Measurements from ENCODE around the gene LCP1.

LCP1 gene

DNA sequence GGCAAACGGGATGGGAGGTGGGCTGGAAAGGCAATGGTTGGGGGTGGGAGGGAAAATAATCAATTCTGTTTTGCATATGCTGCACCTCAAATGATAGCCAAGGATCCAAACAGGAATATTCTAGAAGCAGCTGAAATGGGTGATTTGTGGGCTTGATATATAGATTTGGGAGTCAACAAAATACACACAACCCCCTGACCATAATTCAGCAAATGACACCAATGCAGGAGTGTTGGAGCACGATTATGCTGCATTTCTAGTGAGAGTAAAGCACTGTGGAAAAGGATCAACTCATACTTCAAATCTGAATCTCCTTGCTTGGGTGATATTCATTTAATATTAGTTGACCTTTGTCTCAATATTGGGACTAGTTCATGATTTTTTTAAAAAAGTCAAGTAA is 36.0 kb downstream of the LCP1 start:
- Histone ChIP-seq H3K9me3 (ENCODE audit: low read length) (no peaks in the 10 kb centered on the region), H2AFZ (ENCODE audit: low read depth, low read length) (no peak overlapping the region), H3K27me3 (ENCODE audit: insufficient read depth, low read length) (no peaks in the 10 kb centered on the region), H3K36me3 (ENCODE audit: insufficient read depth, low read length) (no peaks in the 10 kb centered on the region), H3K4me1 (ENCODE audit: insufficient read depth, low read length) (no peaks in the 10 kb centered on the region), H3K4me3 (ENCODE audit: low read length) (no peak overlapping the region)

DNA sequence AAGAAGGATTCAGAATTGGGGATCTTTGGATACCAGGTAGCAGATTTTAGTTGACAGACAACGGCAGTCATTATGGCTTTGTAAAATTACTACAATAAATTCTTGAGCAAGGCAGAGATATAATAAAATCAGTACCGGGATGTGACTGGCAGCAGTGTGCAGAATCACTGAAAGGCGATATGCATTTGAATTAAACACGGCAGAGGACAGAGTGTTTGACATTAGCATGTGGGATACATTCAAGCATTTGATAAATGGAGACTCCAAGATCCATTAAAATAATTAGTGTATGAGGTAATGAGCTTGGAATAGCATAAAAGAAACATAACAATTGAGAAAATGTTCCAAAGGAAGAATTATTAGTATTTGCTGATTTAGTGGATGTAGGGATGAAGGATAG is 36.8 kb downstream of the LCP1 start:
- no peaks in the 10 kb centered on the region for H3K4me1 ChIP-seq (ENCODE audit: insufficient read depth, low read length)
- H3K36me3 ChIP-seq (ENCODE audit: insufficient read depth, low read length), result no peaks in the 10 kb centered on the region
- no peaks in the 10 kb centered on the region for H3K27me3 ChIP-seq (ENCODE audit: insufficient read depth, low read length)
- no peak overlapping the region for H3K4me3 ChIP-seq (ENCODE audit: low read length)
- no peaks in the 10 kb centered on the region for H3K9me3 ChIP-seq (ENCODE audit: low read length)
- no peak overlapping the region for H2AFZ ChIP-seq (ENCODE audit: low read depth, low read length)

DNA sequence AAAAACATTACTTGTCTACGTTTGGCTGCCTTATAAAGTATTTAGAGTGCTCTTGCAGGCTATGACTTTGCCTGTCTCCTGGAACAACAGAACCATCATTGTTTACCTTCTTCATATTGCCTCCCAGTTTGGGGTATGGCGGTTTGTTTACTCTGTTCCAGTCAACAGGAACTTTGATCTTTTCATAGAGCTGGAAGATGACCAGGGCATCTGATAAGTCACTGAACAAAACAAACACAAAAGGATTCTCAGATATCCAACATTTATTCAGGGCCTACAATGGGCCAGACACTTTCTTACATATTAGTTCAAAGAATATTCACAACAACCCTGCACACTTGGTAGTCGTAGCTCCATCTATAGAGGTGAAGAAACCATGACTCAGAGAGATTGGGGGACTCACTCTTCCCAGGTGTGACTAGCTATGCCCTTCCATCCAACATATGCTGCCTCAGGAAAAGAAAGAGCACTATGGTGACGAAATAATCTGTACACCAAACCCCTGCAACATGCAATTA is 38.7 kb downstream of the LCP1 start:
- Histone ChIP-seq H3K36me3 (ENCODE audit: insufficient read depth, low read length) (no peaks in the 10 kb centered on the region), H3K4me3 (ENCODE audit: low read length) (no peak overlapping the region), H3K4me1 (ENCODE audit: insufficient read depth, low read length) (no peaks in the 10 kb centered on the region), H2AFZ (ENCODE audit: low read depth, low read length) (no peak overlapping the region), H3K27me3 (ENCODE audit: insufficient read depth, low read length) (no peaks in the 10 kb centered on the region), H3K9me3 (ENCODE audit: low read length) (no peaks in the 10 kb centered on the region)

DNA sequence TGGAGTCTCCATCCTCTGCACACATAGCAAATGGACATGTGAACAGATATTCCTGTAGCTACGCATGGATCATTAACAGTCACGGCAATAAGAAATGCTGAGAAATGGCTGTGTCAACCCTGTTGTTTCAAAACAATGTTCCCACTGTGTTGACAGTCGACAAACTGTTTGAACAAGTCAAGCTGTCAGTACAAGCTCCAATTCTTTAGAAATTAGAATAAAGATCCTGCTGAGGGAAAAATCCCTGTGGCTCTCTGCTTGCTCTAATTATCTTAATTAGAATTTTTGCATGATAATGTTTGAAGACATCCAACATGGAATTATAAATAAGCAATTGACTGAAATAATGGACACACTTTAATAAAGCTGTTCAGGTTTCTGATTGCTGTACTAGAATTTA is 39.2 kb downstream of the LCP1 start:
- H2AFZ ChIP-seq (ENCODE audit: low read depth, low read length), result no peak overlapping the region
- no peak overlapping the region for H3K4me3 ChIP-seq (ENCODE audit: low read length)
- no peaks in the 10 kb centered on the region for H3K9me3 ChIP-seq (ENCODE audit: low read length)
- no peaks in the 10 kb centered on the region for H3K36me3 ChIP-seq (ENCODE audit: insufficient read depth, low read length)
- H3K4me1 ChIP-seq (ENCODE audit: insufficient read depth, low read length), result no peaks in the 10 kb centered on the region
- H3K27me3 ChIP-seq (ENCODE audit: insufficient read depth, low read length), result no peaks in the 10 kb centered on the region

DNA sequence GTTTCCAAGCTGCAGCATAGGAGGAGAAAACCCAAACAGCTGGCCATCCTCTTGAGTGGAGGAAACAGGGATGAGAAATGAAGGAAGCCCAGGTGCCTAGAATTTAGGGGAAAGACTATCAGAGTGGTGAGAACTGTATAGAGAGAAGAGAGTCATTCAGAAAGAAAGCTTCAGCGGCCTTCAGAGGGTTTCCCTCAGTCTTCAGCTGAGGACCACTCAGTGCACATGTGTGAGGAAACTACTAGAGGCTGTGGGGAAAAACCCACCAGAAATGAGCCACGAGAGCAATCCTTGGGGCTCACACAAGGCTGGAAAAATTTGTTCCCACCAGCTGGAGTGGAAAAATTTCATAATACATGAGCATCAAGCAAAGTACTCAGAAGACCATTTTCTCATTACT is 41.9 kb downstream of the LCP1 start:
- no peaks in the 10 kb centered on the region for H3K9me3 ChIP-seq (ENCODE audit: low read length)
- no peak overlapping the region for H3K4me3 ChIP-seq (ENCODE audit: low read length)
- H3K4me1 ChIP-seq (ENCODE audit: insufficient read depth, low read length), result no peaks in the 10 kb centered on the region
- no peak overlapping the region for H2AFZ ChIP-seq (ENCODE audit: low read depth, low read length)
- H3K27me3 ChIP-seq (ENCODE audit: insufficient read depth, low read length), result no peaks in the 10 kb centered on the region
- H3K36me3 ChIP-seq (ENCODE audit: insufficient read depth, low read length), result no peaks in the 10 kb centered on the region

DNA sequence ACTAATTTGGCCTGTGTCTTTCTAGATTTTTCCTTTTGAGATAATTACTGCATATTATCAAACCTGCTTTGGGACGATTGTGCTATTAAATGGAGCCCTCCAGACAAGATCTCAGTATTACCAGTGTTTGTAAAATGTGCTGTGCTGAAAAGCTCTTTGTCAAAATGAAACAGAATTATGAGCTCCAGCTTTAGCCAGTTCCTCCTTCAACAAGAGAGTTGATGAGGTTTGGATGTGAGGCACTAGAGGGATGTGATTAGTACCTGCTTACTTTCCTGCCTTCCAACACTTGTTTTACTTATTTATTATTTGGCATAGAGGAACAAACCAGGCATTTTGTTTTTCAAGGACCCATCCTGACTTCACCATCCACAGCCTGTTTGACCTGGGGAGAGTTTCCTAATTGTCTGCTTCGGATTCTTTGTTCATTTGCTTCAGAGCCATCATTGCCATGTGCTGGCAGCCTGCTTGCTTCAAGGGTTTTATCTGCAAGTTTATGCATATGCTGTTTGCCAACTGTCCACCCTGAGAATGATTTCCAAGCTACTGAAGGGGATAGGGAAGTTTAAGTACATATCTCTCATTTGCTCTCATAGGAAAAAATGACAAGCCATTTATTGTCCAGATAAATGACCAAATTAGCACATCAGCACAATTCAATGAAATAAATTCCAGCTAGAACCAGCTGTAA is 44.2 kb downstream of the LCP1 start:
- Histone ChIP-seq H3K27me3 (ENCODE audit: insufficient read depth, low read length) (no peaks in the 10 kb centered on the region), H3K4me1 (ENCODE audit: insufficient read depth, low read length) (no peaks in the 10 kb centered on the region), H3K9me3 (ENCODE audit: low read length) (no peaks in the 10 kb centered on the region)

DNA sequence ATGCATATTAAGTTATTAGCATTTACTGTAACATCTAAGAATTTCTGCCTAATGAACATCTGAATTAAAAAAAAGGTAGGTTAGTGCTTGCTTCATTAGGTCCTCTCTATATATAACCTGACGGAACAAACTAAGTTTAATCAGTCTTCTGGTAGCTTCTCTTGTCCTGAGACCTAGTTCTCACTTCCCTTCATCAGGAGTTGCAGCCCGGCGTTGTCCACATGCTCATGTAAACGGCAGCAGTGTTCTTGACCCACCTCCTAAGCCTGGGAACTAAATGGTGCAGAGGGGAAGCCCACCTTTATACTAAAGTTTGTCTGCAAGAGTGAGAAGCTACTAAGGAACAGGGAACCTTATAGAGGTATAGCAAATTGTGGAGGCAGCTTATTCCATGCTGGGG is 45.3 kb downstream of the LCP1 start:
- Histone ChIP-seq H3K4me1 (ENCODE audit: insufficient read depth, low read length) (no peaks in the 10 kb centered on the region), H3K9me3 (ENCODE audit: low read length) (no peaks in the 10 kb centered on the region), H2AFZ (ENCODE audit: low read depth, low read length) (no peak overlapping the region), H3K4me3 (ENCODE audit: low read length) (no peak overlapping the region), H3K36me3 (ENCODE audit: insufficient read depth, low read length) (no peaks in the 10 kb centered on the region), H3K27me3 (ENCODE audit: insufficient read depth, low read length) (no peaks in the 10 kb centered on the region)

More for the DNA sequence above, 44.2 kb downstream of the LCP1 start:
- Histone ChIP-seq H3K36me3 (ENCODE audit: insufficient read depth, low read length) (no peaks in the 10 kb centered on the region), H3K4me3 (ENCODE audit: low read length) (no peak overlapping the region), H2AFZ (ENCODE audit: low read depth, low read length) (no peak overlapping the region)

DNA sequence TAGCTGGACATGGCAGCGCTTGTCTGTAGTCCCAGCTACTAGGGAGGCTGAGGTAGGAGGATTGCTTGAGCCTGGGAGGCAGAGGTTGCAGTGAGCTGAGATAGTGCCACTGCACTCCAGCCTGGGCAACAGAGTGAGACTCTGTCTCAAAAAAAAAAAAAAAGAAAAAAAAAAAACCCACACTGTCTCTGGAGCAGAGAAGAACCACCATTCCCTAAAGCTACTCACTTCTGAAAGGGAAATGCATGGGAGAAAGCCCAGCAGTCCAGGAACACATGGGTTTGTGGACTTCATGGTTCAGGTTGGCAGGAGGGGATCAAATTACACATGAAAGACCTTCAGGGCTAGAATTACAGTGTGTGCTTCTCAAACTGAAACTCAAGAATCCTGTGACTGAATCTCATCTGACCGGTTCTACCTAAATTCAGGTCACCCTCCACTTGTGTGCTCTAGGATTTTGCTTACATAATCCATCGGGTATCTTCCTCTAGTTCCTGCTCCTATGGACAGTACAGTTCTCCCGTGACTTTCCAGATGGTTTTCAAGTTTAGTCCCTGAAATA is 46.9 kb downstream of the LCP1 start:
- no peaks in the 10 kb centered on the region for H3K36me3 ChIP-seq (ENCODE audit: insufficient read depth, low read length)
- H2AFZ ChIP-seq (ENCODE audit: low read depth, low read length), result no peak overlapping the region
- H3K27me3 ChIP-seq (ENCODE audit: insufficient read depth, low read length), result no peaks in the 10 kb centered on the region
- no peak overlapping the region for H3K4me3 ChIP-seq (ENCODE audit: low read length)
- no peaks in the 10 kb centered on the region for H3K9me3 ChIP-seq (ENCODE audit: low read length)
- H3K4me1 ChIP-seq (ENCODE audit: insufficient read depth, low read length), result no peaks in the 10 kb centered on the region

DNA sequence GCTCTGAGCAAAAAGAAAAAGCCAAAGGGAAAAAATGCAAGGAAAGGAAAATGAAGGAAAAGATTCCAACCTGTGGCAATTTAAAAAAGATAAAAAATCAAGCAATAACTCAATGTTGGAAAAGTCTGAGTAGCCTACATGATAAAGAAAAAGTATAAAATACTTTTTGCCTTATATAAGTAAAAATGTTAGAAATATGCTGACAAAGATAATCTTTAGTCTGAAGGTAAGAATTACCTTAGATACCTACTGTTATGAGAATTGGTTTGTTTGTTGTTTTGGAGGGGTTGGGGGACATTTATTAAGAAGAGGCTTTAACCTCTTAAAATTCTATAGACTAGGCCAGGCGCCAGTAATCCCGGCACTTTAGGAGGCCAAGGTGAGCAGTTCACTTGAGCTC is 47.5 kb downstream of the LCP1 start:
- Histone ChIP-seq H3K4me3 (ENCODE audit: low read length) (no peak overlapping the region), H2AFZ (ENCODE audit: low read depth, low read length) (no peak overlapping the region), H3K9me3 (ENCODE audit: low read length) (no peaks in the 10 kb centered on the region), H3K36me3 (ENCODE audit: insufficient read depth, low read length) (no peaks in the 10 kb centered on the region), H3K27me3 (ENCODE audit: insufficient read depth, low read length) (no peaks in the 10 kb centered on the region), H3K4me1 (ENCODE audit: insufficient read depth, low read length) (no peaks in the 10 kb centered on the region)

DNA sequence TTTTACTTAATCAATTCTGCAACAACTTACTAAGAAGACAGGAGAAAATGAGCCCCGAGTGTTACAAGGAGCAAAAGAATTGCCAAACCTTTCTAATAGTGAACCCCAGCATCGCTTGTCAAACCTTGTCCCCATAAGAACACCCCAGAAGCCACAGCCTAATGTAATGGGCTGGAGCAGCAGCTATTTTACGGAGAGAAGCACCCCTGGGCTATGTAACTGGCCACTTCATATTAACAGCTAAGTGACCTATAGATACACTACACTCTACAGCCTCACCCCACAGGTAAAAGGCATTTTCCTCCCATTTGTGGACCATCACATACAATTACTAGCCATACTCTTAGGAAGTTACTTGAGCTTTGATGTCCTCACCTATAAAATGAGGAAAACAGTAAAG is 49.9 kb downstream of the LCP1 start:
- Histone ChIP-seq H3K4me3 (ENCODE audit: low read length) (no peak overlapping the region), H3K4me1 (ENCODE audit: insufficient read depth, low read length) (no peaks in the 10 kb centered on the region), H3K9me3 (ENCODE audit: low read length) (no peaks in the 10 kb centered on the region), H3K27me3 (ENCODE audit: insufficient read depth, low read length) (no peaks in the 10 kb centered on the region), H3K36me3 (ENCODE audit: insufficient read depth, low read length) (no peaks in the 10 kb centered on the region), H2AFZ (ENCODE audit: low read depth, low read length) (no peak overlapping the region)

DNA sequence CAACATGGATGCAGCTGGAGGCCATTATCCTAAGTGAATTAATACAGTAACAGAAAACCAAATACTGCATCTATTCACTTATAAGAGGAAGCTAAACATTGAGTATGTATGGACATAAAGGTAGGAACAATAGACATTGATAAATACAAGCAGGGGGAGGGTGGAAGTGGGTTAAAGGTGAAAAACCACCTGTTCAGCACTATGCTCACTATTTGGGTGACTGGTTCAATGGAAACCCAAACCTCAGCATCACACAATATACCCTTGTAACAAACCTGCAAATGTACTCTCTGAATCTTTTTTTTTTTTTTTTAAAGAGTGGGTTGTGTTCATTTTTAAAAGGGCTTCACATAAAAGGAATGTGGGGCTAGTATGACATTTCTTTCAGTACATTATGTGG is 50.3 kb downstream of the LCP1 start:
- Histone ChIP-seq H3K36me3 (ENCODE audit: insufficient read depth, low read length) (no peaks in the 10 kb centered on the region), H3K4me1 (ENCODE audit: insufficient read depth, low read length) (no peaks in the 10 kb centered on the region), H3K9me3 (ENCODE audit: low read length) (no peaks in the 10 kb centered on the region), H2AFZ (ENCODE audit: low read depth, low read length) (no peak overlapping the region), H3K4me3 (ENCODE audit: low read length) (no peak overlapping the region), H3K27me3 (ENCODE audit: insufficient read depth, low read length) (no peaks in the 10 kb centered on the region)

DNA sequence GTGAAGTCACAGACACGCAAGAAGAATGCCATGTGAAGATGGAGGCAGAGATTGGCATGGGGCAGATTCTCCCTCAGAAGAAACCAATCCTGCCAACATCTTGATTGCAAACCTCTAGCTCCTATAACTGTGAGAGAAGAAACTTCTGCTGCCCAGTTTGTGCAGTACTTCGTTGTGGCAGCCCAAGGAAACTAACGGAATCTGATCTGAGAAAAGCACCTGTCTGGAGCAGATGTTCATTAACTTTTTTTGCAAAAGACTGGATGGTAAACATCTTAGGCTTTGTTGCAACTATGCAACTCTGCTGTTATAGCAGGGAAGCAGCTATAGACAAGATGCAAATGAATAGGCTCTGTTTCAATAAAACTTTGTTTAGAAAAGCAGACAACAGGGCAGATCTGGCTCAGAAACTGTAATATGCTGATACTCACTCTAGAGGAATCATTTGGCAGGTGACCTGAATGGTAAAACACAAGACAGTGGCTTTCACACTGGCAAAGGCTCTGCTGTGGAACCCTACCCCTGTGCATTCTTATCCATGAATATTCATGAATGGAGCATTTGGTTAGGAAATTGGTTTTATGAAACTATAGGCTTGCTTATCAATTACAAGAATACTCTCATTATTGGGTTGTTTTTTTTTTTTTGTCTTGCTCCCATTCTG is 51.9 kb downstream of the LCP1 start:
- no peak overlapping the region for H2AFZ ChIP-seq (ENCODE audit: low read depth, low read length)
- no peaks in the 10 kb centered on the region for H3K9me3 ChIP-seq (ENCODE audit: low read length)
- no peak overlapping the region for H3K4me3 ChIP-seq (ENCODE audit: low read length)
- H3K4me1 ChIP-seq (ENCODE audit: insufficient read depth, low read length), result no peaks in the 10 kb centered on the region
- no peaks in the 10 kb centered on the region for H3K27me3 ChIP-seq (ENCODE audit: insufficient read depth, low read length)
- no peaks in the 10 kb centered on the region for H3K36me3 ChIP-seq (ENCODE audit: insufficient read depth, low read length)

DNA sequence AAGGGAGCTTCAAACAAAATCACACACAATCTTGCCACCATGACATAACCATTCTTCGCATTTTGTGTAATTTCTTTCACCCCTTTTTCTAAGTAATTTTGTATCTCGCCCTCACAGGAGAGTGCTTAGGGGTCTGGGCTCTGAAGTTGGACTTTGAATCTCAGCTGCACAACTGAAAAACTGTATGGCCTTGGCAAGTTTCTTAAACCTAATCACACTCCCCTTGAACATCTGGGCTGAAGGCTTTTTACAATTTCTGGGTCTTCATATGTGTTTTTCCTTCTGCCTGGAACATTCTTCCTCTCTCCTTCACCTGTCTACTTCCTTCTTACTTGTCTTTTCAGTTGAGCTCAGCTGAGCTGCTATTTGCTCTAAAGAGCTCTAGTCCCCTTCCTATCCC is 52.9 kb downstream of the LCP1 start:
- Histone ChIP-seq H3K27me3 (ENCODE audit: insufficient read depth, low read length) (no peaks in the 10 kb centered on the region), H3K9me3 (ENCODE audit: low read length) (no peaks in the 10 kb centered on the region), H3K4me3 (ENCODE audit: low read length) (no peak overlapping the region), H3K4me1 (ENCODE audit: insufficient read depth, low read length) (no peaks in the 10 kb centered on the region), H2AFZ (ENCODE audit: low read depth, low read length) (no peak overlapping the region), H3K36me3 (ENCODE audit: insufficient read depth, low read length) (no peaks in the 10 kb centered on the region)

All from neuron (in vitro differentiated cells).